Suppressor macrophage treated with lipopolysaccharide for 1 hour (primary cell): ENCODE measurements around the gene PDP2.

ENCODE experiments used
- DNase-seq, 3 donors: peaks; one replicate each; pipeline ENCODE4 v3.0.0-alpha.2; 2020 to 2022

Gene PDP2, protein sequence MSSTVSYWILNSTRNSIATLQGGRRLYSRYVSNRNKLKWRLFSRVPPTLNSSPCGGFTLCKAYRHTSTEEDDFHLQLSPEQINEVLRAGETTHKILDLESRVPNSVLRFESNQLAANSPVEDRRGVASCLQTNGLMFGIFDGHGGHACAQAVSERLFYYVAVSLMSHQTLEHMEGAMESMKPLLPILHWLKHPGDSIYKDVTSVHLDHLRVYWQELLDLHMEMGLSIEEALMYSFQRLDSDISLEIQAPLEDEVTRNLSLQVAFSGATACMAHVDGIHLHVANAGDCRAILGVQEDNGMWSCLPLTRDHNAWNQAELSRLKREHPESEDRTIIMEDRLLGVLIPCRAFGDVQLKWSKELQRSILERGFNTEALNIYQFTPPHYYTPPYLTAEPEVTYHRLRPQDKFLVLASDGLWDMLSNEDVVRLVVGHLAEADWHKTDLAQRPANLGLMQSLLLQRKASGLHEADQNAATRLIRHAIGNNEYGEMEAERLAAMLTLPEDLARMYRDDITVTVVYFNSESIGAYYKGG

DNA sequence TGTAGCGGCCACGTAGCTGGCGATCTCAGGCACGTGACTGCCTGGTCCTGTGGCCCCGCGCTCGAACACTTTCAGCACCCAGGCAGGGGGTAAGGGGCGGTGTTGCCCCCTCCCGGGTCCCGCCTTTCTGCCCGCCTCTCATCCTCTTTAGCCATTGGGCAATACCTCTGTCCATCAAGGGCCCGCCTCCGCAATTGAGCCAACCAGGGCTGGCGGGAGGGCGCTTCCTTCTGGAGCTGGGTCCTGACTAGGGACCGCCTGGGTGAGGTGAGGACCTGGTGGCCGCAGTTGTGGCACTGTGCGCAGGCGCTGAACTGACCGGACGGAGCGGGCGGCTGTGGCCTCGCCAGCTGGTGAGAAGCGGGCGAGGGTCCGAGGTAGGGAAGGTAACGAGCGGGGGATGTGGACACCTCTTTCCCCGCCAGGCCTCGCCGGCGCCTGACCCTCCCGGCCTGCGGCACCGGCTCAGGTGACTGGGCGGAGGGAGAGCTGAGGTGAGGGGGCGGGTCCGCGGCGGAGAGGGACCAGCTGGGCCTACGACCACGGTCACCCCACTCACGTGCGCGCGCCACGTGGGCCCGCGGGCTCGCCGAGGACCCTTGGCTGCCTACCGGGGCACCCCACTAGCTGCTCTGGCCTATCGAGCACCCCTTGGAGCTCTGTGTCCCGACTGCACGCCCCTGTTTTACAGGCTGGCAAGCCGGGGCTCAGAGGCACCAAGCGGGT, at the start of gene PDP2:
Gene PDP2 (plus strand): TSS at position 228 of the 726 bp plus-strand sequence. CDS start 3,770 bp downstream, outside the sequence.
- peak; percentile 92 to 95 (median 92) for DNase-seq

DNA sequence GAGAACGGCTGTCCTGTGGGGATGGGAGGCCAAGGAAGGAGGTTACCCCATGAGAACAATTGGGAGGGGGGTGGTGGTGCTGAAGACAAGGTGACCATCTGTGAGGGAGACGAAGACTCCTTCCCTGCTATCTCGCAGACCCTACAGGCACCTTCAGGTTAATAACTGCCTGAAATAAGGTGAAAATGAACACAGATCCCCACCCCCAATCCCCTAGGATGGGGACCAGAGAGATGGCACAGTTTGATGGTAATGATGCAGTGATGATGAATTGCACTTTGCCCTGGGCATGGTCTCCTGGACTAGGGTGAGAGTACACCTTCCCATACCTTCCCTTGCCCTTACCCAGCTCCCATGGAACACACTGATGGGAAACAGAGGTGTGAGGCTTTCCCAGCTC, 48.1 kb upstream of the PDP2 start:
- DNase-seq: no peak

DNA sequence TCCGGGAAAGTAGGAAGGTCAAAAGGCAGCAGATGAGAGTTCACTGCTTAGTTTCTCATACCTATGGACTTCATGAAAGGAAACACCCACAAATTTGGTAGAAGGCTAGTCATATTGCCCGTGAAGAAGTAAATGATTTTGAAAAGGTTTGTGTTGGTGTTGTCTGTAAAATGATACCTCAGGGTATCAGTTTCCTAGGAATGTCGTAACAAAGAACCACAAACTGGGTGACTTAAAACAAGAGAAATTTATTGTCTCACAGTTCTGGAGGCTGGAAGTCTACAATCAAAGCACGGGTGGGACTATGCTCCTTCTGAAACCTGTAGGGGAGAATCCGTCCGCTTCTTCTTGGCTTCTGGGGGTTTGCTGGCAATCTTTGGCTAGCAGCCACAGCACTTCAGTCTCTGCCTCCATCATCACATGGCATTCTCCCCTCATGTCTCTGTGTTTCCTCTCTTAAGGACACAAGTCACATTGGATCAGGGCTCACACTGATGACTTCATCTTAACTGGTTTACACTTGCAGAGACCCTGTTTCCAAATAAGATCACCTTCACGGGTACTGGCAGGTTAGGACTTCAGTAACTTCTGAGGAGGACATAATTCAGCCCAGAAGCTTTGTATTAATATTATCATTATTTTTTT, 47.5 kb upstream of the PDP2 start:
- no peak for DNase-seq

DNA sequence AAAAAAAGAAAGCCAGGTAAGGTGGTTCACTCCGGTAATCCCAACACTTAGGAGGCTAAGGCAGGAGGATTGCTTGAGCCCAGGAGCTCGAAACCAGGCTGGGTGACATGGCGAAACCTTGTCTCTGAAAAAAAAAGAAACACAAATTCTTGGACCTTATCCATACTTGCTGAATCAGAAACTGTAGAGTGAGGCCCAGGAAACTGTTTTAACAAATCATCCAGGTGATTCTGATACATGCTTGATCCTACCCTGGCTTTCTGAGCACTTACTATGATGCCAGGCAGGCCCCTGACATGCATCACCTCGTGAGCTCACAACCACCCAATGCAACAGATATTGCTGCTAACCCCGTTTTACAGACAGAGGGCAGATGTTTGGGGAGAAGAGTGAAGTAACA, 45.6 kb upstream of the PDP2 start:
- no peak for DNase-seq

DNA sequence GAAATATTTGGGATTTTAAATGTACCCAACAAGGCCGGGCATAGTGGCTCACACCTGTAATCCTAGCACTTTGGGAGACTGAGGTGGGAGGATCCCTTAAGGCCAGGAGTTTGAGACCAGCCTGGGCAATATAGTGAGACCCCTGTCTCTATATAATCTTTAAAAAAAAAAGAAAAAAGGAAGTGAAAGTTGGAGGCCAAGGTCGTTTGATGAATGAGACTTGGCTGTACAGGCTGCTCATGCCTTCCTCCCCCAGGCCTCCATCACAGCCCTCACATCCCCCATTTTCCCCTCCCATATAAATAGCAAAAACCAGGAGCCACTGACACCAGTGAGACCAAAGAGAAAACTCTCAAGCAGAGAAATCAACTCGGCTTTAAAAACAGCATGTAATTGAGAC, 39.4 kb upstream of the PDP2 start:
- no peak for DNase-seq

DNA sequence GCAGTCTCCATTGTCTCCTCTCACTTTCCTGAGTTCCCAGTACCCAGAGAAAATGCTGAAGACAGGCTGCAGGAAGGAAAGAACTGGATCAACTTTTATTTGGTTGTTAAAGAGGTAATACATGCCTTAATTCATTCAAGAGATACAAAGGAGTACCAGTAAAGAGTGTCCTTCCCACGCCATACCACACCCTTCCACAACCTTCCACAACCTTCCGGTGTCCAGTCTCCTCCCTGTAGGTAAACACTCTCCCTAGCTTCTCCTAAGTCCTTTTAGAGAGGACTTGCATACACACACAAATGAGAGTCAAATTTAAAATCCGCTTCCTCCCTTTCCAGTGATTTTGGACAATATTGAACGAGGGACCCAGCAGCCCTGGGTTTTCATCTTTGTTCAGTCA, 38.9 kb upstream of the PDP2 start:
- DNase-seq: no peak

DNA sequence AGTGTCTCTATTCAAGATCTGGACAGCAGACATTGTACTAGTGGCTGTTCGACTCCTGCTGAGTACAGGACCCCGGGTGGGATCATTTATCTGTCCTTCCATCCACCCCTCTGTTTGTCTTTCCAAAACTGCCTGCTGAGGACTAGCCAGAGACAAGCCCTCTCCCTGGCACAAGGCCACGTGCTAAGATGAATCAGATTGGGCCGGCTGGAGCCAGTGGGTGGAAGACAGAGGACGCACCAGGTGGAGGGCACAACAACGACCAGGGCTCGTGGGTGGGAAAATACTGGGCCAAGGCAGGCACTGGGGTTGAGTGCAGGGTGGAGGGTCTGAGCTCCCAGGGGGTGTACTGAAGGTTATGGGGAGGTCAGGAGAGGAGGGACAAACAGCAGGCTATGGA, 37.5 kb upstream of the PDP2 start:
- DNase-seq: no peak

DNA sequence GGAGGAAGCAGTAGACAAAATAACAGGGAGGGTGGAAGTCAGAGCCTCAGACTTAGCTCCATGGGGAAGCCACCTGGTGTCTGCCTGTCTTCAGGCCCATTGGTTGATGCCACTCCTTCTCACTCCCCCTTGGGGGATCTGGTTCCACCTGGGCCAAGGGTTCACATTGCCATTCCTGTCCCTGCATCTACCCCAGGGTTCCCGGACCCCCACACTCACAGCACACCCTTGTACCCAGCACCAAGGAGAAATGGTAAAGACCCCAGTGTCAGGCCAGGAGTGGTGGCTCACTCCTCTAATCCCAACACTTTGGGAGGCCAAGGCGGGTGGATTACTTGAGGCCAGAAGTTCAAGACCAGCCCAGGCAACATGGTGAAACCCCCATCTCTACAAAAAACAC, 37.1 kb upstream of the PDP2 start:
- no peak for DNase-seq

DNA sequence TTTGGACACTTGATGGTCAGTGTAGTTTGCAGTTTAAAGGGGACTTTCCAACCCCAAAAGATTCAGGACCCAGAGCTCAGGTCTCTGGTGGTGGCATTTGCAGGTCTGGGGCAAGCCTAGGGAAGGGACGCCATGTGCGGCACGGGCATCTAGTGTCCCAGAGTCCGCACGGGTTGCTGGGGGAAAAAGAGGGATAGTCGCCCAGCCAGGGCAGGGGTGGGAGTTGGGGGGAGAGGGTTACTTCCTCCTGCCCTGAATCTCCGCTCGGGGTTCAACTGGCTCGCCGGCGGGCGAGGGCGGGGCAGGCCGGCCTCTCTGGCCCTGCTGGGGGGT, 36.3 kb upstream of the PDP2 start:
- DNase-seq: no peak

DNA sequence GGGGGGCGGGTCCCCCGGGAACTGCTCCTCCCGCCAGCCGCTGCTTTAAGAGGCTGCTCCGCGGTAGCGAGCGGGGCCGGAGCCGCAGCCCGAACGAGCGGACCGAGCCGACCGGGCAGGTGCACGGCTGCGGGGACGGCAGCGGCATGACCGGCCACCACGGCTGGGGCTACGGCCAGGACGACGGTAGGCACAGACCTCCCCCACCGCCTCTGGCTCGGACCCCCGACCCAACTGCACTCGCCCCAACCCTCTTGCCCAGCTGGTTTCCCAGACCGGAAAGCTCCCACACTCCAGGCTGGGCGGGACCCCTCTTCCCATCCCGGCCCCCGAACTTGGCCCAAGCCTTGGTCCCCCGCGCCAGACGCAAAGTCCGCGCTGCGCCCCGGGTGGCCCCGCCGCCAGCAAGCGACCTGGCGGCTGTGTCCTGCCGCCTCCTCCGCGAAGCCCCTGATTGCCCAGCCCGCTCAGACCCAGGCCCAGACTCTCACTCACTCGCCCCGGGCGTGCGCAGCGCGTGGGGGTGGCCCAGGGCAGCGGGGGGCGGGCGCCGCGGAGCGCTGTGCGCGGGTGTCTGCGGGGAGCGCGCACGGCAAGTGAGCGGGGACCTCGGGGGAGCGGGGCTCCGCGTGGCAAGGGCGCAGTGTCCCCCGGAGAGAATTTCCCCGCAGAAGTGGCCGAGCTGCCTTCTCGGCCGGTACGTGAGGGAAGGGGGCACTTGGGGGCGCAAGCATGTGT, 35.8 kb upstream of the PDP2 start, which contains the start of gene CA7:
Gene CA7 (plus strand): TSS at position 73 of the 738 bp plus-strand sequence. CDS start 74 bp downstream, at position 147.
- DNase-seq: peak in 1 of 3 donors; percentile 33

DNA sequence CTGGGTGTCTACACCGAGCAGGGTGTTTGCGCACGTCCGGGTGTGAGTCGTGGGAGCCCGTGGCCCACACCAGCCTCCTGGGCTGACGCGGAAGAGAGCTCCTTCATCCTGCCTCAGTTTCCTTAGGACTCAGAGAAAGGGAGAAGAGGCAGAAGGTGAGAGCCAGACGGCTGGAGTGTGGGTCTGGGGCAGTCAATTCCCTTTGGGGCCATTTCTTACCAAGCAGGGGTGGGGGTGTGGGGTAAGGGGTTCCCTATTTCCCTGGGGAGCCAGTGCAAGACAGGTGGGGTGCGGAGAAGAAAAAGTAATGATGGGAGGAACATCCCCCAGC, 35.3 kb upstream of the PDP2 start:
- no peak for DNase-seq

DNA sequence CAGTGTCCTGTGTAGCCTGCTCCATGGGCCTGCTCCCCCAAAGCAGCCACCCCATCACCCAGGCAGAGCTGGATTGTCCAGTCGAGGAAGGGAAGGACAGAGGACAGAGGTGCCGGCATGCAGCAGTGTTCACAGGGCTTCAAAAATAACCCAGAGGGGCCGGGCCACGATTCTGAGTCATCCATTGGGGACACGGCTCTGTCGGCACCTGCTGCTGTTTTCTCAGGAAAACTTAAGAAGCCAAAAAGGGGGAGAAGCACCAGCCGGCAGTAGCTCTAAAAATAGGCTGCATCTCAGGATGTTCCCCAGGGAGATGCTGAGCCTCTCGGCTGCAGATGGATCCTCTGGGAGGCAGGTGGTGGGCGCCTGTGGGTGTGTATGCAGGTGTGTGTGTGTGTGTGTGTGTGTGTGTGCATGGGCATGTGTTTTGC, 34.5 kb upstream of the PDP2 start:
- no peak for DNase-seq

DNA sequence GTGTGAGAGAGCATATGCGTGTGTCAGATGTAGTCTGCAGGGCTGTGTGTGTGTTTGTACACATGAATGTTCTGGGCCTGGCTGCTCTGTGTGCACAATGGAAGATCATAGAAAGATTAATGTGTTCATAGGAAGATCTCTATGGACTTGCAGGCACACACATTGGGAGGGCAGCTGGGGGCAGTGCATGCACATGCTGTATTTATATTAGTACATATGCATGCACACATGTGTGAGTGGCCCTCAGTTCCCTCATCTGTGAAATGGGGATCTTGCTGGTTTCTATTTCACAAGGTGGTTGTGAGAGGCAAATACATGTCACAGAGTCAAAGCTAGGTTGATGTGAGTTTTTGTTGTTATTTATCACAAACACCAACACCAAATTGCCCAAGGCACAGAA, 34.0 kb upstream of the PDP2 start:
- no peak for DNase-seq

DNA sequence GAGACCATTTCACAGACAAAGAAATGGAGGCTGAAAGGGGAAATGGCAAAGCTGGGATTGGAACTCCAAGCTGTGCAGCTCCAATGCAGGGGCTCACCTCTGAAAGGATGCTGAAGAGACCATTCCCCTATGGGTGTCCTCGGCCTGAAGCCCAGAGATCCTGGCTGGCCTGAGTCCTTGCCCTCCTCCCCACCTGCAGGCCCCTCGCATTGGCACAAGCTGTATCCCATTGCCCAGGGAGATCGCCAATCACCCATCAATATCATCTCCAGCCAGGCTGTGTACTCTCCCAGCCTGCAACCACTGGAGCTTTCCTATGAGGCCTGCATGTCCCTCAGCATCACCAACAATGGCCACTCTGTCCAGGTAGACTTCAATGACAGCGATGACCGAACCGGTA, 33.5 kb upstream of the PDP2 start:
- DNase-seq: no peak

DNA sequence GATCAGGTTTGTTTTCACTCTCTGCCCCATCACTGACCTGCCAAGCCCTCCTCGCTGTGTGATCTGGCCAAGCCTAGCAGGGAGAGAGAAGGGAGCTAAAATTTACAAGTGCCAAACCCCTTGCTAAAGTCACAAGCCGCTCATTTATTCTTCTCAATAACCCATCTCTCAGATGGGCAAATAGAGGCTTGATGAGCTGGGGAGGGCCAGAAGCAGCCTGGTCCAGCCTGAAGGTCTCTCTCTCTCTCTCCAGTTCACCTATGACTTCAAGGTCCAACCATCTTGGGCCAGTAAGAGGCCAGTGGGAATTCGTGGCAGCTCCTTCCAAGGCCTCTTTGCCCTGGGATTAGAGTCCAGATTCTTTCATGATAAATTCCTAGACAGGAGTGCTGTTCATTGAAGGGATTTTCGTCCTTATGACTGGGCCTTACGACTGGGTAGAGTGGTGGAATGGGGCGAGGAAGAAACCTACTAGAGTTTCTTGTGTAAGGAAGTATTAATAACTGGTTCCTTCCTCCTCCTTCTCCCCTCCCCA, 32.7 kb upstream of the PDP2 start:
- DNase-seq: no peak

DNA sequence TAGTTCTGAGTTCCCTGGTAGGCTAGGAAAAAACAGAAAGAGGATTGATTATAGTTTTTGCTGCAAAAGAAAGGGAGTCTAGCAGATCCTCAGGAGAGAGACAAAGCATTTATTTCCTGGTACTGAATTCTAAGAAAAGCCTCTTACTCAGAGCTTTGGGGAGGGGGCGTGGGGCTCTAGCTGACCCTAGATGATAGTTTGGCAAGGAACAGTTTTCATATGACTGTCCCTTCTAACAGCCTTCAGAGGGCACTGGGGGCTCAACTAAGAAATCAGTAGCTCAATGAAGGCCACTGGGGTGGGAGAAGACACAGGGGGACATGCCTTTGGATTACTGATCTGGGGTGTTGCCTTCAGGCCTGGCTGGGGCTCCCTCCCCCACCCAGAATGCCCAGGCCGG, 32.1 kb upstream of the PDP2 start:
- no peak for DNase-seq

DNA sequence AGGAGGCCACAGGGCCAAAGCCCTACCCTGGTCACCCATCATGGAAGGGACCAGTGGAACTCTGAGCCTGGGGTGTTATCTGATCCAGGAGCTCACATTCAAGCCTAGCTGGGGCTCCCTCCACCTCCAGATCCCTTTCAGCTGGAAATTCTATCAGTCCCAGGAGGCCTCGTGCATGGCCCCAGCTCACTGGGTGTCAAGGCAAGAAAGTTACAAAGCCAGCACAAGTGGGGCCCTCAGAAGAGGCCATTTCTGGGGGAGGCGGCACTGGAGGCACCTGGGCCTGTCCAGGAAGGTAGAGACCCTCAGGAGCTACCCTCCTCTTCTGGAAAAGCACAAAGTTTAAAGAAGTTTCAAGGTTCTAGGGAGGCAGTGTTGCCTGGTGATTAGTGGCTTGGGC, 31.3 kb upstream of the PDP2 start:
- DNase-seq: no peak

DNA sequence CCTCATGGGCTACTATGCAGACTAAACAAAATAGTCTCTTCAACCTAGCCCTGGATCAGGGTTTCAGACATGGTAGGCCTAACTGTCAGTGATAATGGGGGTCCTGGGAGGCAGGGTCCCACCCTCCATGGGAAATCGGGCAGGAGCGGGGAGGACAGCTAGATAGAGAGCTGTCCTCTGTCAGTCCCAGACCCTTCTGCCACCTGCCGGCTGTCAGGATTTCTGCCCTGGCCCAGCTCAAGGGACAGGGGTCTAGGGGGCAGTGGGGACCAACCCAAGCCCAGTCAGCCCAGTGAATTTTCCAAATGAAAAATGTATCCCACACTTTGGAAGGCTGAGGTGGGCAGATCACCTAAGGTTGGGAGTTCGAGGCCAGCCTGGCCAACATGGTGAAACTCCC, 30.8 kb upstream of the PDP2 start:
- no peak for DNase-seq

DNA sequence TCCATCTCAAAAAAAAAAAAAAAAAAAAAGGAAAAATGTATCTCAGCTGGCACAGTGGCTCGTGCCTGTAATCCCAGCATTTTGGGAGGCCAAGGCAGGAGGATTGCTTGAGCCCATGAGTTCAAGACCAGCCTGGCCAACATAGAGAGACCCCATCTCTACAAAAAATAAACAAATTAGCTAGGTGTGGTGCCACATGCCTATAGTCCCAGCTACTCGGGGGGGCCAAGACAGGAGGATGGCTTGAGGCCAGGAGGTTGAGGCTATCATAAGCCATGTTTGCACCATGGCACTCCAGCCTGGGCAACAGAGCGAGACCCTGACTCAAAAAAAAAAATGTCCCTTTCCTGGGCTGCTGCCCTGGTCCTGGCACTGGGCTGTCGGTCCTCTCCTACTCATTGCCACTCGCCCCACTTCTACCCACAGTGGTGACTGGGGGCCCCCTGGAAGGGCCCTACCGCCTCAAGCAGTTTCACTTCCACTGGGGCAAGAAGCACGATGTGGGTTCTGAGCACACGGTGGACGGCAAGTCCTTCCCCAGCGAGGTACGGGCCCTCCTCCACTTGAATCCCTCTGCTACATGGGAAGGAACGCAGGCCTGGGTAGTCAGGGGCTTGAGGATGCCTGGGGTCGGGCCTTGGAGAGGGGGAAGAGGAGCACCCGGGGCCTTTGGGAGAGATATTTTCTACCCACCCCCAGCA, 30.1 kb upstream of the PDP2 start:
- DNase-seq: peak in 2 of 3 donors; percentile 34 to 37

DNA sequence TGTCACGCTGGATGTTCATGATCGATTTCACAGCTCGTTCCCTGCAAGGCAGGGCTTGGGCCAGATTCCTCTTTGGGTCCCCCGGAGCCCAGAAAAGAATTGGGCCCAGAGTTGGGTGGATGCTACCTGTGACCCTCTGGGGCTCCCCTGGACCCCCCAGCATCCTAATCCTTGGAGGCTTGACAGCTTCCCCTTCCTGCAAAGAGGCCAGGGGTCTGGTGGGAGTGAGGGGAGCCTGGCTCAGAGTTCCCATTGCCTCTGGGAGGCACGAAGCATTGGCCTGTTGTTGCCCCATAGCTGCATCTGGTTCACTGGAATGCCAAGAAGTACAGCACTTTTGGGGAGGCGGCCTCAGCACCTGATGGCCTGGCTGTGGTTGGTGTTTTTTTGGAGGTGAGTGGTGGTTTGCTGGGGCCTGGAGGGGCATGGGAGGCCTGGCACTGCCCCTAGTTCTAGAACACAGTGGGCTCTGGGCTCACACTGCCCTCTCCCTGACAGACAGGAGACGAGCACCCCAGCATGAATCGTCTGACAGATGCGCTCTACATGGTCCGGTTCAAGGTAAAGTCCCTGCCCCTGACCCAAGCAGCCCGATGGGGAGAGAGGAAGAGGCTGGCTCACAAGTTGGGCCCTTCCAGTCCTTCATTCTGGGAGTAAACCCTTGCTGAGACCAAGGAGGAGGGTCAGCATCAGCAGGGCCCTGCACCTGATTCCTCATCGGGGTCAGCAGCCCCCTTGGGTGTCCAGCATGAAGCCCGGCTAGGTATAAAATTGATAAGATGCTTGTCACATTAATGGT, 28.9 kb upstream of the PDP2 start:
- no peak for DNase-seq
